ENCODE data around the gene SNED1. TPM values are rescaled to one million over a fixed set of nuclear protein-coding genes. Genes with fewer than 3 reads are reported as not detected.

The SNED1 gene
- total RNA-seq, 2 donors from 2014 or later = 42.0 to 72.1 TPM

Other genes with a start within 250 kb of the SNED1 start
- gene KIF1A, start 178.4 kb upstream of the SNED1 start, total RNA-seq = under 1 TPM in 1 of 2 donors, not detected in 1; 0.18 TPM
- not detected for gene AGXT, start 129.8 kb upstream of the SNED1 start, total RNA-seq
- not detected for gene MAB21L4, start 102.5 kb upstream of the SNED1 start, total RNA-seq
- not detected for gene CROCC2, start 92.3 kb upstream of the SNED1 start, total RNA-seq
- 10 to 100 TPM; 66.7 to 82.9 TPM for gene MTERF4, start 103.7 kb downstream of the SNED1 start, total RNA-seq
- 100 to 1,000 TPM; 108 to 163 TPM for gene PASK, start 150.9 kb downstream of the SNED1 start, total RNA-seq
- gene PPP1R7, start 151.8 kb downstream of the SNED1 start, total RNA-seq = 10 to 100 TPM; 40.0 to 54.8 TPM
- under 1 TPM; 0.16 to 0.20 TPM for gene ANO7, start 190.1 kb downstream of the SNED1 start, total RNA-seq